Coronary artery (tissue), 2 donors: ENCODE measurements around the gene PF4V1.

Experiments used
- DNase-seq: peaks from one replicate; pipeline ENCODE4 v3.0.0-alpha.2; 2017; ENCODE audit warnings: low spot score
- H3K27ac ChIP-seq, 2 donors: fragments of 200-600 bp; sonication (generic); one replicate each; pipeline ENCODE4 v1.5.1; 2016 to 2019
- H3K4me3 ChIP-seq: fragments of 200-600 bp; sonication (generic); 2 replicates; pipeline ENCODE4 v1.5.1; 2016; ENCODE audit warnings: mild to moderate bottlenecking, moderate library complexity
- TF ChIP-seq, protein P1 (sequence below): fragments of 200-600 bp; sonication (generic); IDR thresholded peaks from one replicate; pipeline ENCODE4 v1.5.1; 2019; ENCODE audit warnings: antibody characterized with exemption

The PF4V1 gene

DNA sequence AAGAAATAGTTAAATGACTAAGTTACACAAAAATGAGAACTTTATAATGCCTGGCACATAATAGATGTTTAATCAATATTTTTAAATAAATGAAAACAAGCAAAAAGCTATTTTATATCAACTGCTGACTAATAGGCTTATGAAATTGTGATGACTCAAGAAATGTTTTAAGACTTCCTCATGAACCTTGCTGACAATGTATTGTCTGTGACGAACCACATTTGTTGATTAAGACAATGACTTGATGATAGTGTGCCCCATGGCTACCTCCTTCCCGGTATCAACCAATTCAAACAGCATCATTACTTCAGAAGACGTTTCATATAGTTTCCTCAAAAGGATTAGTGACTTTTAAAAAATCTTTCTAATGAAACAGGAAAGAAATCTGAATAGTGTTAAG lies 8.8 kb upstream of the PF4V1 start:
- no peak for DNase-seq
- Histone ChIP-seq H3K27ac (no peak overlapping the region), H3K4me3 (no peak overlapping the region)
- TF ChIP-seq, protein P1, sequence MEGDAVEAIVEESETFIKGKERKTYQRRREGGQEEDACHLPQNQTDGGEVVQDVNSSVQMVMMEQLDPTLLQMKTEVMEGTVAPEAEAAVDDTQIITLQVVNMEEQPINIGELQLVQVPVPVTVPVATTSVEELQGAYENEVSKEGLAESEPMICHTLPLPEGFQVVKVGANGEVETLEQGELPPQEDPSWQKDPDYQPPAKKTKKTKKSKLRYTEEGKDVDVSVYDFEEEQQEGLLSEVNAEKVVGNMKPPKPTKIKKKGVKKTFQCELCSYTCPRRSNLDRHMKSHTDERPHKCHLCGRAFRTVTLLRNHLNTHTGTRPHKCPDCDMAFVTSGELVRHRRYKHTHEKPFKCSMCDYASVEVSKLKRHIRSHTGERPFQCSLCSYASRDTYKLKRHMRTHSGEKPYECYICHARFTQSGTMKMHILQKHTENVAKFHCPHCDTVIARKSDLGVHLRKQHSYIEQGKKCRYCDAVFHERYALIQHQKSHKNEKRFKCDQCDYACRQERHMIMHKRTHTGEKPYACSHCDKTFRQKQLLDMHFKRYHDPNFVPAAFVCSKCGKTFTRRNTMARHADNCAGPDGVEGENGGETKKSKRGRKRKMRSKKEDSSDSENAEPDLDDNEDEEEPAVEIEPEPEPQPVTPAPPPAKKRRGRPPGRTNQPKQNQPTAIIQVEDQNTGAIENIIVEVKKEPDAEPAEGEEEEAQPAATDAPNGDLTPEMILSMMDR = no peak

DNA sequence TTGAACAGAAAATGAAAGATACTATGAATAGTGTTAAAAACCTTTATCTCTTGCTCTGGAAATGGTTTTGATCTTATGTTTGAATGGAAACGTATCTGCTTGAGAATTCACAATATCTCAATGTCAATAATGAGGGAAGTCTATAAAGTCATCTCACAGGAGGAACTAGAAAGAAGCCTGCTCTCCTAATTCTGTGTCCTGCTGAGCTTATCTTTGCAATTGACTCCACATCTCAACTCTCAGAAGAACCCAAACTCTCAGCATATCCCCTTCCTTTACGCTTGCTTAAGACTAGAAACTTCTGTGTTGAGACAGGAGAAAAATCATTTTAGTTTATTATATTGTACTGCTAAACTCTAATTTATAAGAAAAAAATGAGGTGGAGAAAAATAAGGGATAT lies 8.3 kb upstream of the PF4V1 start:
- no peak overlapping the region for H3K4me3 ChIP-seq
- H3K27ac ChIP-seq = no peak overlapping the region
- DNase-seq = no peak

DNA sequence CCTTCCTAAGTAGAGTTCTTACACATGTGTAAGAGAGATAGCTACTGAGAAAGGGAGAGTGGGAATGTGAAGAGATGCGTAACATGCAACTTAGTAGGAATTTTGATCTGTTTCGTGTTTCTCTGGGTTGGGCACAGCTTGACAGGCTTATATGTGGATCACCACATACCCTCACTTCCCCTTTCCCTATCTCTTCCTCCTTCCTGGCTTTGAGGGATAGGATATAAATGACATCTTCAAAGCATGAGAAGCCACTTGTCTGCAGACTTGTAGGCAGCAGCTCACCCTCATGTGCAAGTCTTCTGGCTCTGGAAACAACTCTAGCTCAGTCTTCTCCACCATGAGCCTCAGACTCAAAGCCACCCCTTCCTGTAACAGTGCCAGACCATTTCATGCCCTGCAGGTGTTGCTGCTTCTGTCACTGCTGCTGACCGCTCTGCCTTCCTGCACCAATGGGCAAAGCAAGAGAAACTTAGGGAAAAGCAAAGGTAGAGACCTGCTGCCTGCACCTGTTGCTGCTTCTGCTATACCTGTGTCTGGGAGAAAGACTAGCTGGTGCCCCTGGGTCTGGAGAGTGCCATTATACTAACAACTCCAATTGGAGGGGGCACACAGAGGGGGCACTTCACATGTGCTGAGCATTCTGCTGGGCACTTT lies 5.4 kb upstream of the PF4V1 start:
- TF ChIP-seq, protein P1 = no peak
- no peak for DNase-seq
- no peak overlapping the region for H3K4me3 ChIP-seq
- H3K27ac ChIP-seq = no peak overlapping the region

More for the DNA sequence above, 8.3 kb upstream of the PF4V1 start:
- TF ChIP-seq, protein P1 = no peak

DNA sequence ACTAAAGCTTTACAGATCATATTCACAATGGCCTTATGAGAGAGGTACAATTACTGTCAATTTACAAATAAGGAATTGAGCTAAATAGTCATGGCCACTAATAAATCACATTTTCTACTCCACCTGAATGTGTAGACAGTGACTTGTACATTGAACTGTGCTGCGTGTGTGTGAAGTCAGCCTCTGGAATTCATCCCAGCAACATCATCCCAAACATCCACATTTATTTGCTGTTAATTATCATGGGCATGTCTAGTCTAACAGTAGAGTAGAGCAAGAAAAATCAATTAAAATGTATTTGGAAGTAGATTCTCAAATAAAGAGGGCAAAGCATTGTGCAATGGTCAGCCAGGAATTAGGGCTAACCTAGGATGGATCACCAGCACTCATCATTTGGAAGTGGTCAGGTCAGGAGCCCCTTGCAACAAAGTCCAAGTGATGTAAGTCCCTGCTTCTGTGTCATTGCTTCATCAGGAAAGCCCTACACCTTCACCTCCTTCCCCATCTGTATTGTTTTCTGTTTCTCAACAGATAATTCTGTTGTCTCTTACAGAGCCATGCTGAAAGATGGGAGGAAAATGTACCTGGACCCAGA lies 4.8 kb upstream of the PF4V1 start:
- TF ChIP-seq, protein P1 = no peak
- no peak for DNase-seq
- no peak overlapping the region for H3K4me3 ChIP-seq
- no peak overlapping the region for H3K27ac ChIP-seq

- H3K27ac ChIP-seq = no peak overlapping the region
- no peak for DNase-seq
- no peak overlapping the region for H3K4me3 ChIP-seq
- TF ChIP-seq, protein P1 = no peak
These were observed 2.7 kb upstream of the PF4V1 start for GRCh38 chr4:73850261-73850970.

GRCh38 chr4:73851293-73851692 lies 1.8 kb upstream of the PF4V1 start:
- TF ChIP-seq, protein P1 = no peak
- Histone ChIP-seq H3K4me3 (no peak overlapping the region), H3K27ac (no peak overlapping the region)
- DNase-seq = no peak
